Measurements from ENCODE around the gene GPATCH8.

GRCh38 chr17:44543905-44544523 lies 40.8 kb upstream of the GPATCH8 start:
- TF ChIP-seq POLR2A (IDR thresholded peaks at IDR 0.05), result no peak
- no peak for TF ChIP-seq CTCF (IDR thresholded peaks at IDR 0.05)

Measured in esophagus squamous epithelium (tissue), 4 donors.